HG03520 (cell line): ENCODE results near the gene KRT17.
"Not testable (repeated sequence)": the region's sequence is repeated elsewhere in the genome, so short reads cannot be mapped to it uniquely, and the experiment has no call there.

ENCODE experiments used
- ATAC-seq: cut with Tn5 transposase; IDR thresholded peaks from one replicate; pipeline ENCODE4 v1.9.1; 2021; ENCODE audit warnings: mild to moderate bottlenecking, moderate library complexity; ENCODE audit not compliant: unreplicated experiment

KRT17 gene

GRCh38 chr17:41579484-41580243, 44.7 kb downstream of the KRT17 start:
- no peak for ATAC-seq

- ATAC-seq = no peak
These were observed 45.4 kb downstream of the KRT17 start for GRCh38 chr17:41578971-41579370.

GRCh38 chr17:41578538-41578937, 45.8 kb downstream of the KRT17 start:
- ATAC-seq = no peak

GRCh38 chr17:41576740-41577139, 47.6 kb downstream of the KRT17 start:
- not testable (repeated sequence) for ATAC-seq

- ATAC-seq = no peak
These were observed 49.0 kb downstream of the KRT17 start for GRCh38 chr17:41575336-41575735.

GRCh38 chr17:41571561-41572434, 52.6 kb downstream of the KRT17 start, which contains the start of gene KRT9:
KRT9 (minus strand) TSS chr17:41572059; CDS start chr17:41571992, 67 bp downstream.
- ATAC-seq = no peak
